Activated CD4-positive, alpha-beta T cell treated with anti-CD3 and anti-CD28 coated beads for 1 hour (primary cell): Measurements from ENCODE around the gene TRIO.

Experiments
- DNase-seq: peaks from one replicate; pipeline ENCODE4 v3.0.0-alpha.2; 2020

Gene TRIO

DNA sequence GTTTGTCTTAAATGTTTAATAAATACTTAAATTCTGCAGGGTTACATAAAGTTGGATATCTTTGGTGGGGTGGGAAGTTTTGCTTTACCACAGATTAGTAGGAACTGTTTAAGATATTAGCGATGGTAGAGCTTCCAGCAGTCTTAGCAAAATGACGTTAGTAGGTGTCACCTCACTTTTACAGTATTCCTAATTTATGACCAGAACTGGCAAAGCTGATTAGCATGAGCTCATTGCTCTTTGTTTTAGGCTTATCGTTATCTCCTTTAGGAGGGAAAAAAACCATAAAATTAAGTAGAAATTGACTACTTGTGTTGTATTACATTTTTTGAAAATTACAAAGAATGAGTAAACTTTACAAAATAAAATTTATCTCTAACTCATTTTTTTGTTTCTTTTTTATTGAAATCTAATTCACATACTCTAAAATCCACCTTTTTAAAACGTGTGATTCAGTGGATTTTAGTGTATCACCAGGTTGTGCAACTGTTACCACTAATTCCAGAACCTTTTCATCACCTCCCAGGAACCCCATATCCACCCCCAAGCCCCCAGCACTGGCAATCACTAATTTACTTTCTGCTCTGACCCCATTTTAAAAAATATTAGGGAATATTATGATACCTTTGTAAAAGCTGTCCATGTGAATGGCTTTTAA lies 129.5 kb downstream of the TRIO start:
- DNase-seq: no peak

DNA sequence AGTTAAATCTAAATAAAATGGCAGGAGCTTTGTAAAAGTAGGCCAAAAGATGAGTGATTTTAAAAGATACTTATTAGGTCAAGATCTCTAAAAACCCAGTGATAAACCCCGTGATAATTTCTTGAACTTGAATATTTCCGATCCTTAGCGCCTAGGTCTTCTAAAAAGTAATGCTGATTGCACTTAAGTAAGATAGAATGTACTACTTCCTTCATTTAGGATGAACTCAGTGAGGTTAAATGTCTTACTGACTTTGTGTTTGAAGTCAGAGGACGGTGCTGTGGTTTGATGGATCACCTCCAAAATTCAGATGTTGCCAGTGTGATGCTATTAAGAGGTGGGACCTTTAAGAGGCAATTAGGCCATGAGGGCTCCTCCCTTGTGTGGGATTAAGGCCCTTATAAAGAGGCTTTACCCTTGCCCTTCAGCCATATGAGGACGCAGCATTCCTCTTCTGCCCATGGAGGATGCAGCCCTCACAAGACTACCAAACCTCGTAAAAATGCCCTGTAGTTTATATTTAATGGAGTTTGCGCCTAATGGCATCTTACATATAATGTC lies 130.1 kb downstream of the TRIO start:
- no peak for DNase-seq

DNA sequence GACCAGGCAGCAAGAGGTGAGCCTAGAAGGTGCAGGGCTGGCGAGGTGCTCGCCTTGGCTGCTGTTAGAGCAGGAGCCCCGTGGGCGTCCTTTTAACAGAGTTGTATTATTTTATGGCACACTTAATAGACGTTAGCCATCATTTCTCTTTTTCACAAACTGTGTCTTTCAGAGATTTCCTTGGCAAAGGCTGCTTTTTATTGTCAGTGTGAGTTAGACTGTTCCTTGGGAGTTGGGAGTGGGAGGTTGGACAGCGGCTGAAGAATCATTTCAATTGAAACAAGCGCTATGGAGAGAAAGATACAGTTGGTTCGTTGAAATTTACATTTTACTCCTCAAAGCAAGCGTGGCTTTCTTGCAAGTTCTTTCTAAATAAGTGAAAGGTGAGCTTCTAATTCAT lies 133.2 kb downstream of the TRIO start:
- DNase-seq: no peak

DNA sequence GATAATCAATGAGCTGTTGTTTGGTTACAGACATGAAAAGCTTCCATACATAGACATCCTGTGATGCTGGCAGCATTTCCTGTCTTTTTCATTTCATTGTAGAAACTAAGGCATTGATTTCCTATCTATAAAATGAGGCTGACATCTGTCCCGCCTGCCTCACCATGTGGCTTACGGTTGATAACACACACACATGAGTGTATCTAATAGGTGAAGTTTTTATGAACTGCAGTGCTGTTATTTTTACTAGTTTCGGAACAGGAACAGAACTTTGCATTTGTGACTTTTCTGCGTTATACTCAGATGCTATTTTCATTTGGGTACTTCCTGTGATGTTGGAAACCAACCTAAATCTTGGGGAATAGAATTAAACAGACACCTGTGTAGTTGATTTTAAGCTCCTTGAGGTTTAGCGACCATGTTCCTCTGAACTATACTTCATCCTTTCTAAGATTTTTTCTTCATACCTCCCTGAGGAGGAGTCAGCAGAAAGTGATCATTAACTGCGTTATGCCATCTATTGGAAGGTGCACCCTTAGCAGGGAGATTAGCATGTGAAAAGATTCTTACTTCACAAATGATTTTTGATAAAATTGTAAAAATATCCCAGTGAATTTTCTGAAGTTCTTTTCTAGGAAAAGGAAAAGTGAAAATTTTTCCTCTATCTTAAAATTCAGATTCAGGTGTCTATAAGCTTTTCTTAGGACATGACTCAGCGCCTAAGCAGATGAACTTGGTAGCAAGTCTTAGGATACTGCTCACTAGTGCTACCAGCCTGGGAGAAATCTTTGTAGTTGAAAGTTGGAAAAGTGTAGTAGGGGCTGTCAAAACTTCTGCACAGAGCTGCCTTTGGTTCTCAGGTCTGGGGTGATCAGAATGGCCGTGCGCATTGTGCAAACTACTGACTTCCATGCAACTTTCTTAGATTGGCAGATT lies 134.5 kb downstream of the TRIO start:
- no peak for DNase-seq

DNA sequence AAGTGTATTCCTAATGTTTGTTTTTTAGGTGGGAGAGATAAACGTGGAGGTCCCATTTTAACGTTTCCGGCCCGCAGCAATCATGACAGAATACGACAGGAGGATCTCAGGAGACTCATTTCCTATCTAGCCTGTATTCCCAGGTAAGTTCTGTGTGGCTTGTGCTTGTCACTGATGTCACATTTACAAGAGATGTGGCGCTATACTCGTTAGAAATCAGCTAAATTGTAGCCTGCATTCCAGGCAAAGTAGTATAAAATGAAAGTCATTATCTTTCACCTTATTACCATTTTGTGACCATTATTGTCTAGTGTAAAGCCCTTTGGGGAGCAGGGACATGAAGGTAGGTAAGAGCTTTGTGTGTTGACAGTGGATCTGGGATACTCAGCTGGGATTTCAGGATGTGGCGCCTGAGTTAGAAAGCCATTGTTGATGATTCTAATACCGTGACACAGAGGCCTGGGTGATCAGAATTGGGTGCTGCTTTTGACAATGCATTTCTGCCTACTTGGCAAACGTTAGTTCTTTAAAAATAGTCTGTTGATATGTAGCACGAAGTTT lies 137.2 kb downstream of the TRIO start:
- DNase-seq: no peak

DNA sequence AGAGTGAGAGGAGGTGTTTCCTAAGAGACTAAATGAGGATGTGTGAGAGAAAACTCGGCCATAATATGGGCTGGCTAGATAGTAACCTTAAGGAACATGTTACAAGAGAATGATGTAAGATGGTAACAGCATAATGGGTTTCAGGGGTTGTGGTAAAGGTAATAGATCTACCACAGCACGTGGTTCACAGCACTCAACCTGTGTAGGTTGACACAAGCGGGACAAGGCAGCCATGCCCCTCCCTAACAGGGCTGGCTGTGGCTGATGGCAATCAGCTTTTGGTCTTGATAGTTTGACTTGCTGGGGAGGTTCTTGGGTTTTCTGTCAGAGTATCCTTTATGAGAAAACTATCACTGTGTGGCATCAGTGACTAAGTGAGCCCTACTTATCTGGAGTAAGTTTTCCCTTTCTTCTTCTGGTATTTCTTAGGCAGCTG lies 138.6 kb downstream of the TRIO start:
- no peak for DNase-seq

DNA sequence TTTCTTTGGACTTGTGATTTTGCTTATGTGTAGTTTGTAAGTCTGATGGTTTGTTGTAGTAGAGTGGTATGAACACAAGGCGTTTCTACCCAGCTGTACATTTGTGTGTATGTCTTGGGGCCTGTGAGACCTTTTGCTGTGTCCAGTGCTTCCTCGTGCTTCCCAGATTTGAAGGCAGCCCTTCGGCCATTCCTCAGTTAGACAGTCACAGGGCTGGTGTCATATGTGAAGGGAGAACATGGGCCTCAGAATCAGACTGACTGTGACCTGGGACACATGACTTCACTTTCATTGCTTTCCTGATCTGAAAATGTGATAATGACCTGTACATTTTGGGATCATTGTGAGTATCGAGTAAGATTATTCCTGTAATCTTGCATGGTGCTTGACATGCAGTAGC lies 140.0 kb downstream of the TRIO start:
- DNase-seq: no peak

DNA sequence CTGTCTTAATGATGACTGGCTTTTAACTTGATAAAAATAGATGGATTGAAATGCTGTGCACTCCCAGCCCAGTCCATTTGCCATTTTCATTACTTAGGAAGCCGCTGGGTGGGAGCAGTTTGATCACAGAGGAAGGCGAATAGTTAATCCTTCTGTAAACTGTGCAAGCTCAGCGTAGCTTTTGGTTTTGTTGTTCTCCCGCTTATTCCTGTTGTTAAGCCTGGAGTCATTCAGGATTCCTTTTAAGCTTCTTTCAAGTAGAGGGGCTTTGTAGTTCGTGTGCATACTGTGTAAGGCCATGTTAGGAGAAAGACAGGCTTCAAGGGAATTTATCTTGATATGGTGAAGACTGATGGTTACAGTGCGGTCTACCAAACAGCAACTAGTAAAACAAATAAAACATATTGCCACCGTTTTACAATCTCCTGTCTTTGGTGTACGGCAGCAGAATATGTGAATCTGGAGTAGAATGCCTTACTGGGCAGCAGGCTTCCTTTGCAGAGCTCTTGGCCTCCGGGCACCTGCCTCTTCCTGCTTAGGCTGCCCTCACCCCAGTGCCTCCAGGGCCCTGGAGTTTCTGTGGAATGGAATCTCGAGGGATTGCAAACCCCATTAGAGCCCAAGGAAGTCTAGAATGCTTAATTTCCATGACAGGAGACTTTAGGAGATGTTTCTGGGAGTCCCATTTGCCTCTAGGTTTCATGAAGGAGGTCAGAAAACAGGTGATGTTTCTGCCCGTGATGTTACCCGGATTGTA lies 141.4 kb downstream of the TRIO start:
- no peak for DNase-seq

DNA sequence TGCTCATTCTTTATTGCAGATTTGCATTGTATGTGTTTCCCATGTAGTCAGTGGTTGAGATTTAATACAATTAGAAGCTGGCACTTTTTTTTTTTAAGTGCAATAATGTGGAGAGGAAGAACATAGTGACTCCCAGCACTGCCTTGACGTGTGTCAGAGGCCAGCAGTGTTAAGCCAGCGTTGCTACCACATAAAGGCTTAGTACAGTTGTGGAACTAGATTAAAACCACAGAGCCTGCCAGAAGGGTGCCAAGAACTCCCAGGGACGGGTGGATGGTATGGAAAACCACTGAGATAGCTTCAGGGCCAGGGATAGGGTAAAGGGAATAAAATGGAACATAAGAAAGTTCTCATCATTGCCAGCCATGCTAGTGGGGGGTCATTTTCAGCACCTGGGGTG lies 142.9 kb downstream of the TRIO start:
- no peak for DNase-seq

DNA sequence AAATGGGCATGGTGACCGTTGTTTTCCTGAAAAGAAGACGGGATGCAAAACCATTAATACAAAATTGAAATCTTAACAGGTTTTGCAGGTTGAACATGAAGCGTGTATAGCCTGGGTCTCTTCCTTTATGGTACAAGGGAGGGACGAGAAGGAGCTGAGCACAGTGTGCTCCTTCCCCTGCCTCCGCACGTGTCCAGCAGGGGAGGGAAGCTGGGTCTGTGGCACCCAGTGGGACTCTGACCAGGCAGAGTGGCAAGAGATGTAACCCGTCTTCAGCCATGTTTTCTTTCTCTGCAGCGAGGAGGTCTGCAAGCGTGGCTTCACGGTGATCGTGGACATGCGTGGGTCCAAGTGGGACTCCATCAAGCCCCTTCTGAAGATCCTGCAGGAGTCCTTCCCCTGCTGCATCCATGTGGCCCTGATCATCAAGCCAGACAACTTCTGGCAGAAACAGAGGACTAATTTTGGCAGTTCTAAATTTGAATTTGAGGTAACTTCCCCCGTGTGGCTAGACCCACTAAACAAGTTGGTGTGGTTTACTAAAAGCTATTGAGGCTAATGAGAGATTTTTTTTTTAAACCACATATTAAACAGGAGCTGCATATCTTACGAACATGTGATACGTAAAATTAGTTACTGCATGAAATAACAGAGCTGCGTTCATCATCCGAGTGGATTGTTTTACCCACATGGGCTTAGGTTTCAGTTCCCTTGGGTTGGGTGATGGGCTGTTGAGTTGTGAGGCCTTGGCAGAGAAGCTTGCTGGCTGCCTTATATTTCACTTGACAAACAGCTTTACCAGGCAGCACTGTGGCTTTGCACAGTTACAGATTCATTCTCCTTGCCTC lies 143.7 kb downstream of the TRIO start:
- no peak for DNase-seq

DNA sequence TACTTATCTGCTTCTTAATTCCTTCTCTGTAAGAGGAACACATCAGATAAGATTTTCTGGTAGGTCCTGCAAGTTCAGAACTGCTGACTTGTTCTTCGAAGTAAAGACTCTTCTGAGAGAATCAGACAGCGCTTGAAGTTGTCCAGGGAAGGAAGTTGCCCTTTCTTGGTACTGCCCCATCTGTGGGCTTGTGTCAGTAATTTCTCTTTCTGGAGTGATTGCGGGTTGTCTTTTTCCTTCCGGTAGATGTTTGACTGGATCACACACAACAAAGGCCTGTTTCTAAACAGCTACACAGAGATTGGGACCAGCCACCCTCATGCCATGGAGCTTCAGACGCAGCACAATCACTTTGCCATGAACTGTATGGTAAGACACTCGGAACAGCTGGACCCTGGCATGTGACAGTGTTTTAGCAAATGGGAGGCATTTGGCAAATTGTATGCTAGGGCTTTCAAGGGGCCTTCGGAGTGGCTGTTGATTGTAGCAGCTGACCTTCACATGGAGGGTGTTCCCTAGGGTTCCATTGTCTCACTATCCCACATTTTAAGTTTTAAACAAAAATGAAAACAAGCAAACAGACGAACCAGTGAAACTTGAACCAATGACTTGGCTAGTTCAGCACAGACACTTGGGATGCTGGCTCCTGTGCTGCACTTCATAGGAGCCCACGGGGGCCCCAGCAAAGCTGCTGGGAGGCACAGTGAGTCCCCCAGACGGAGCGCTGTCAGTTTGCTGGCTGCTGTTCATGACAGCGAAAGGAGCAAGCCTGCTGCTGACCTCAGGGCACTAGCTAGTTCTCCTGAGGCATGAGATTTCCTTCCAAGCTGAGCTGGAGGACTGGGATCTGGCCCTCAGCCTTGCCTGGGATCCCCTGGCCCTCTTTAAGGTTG lies 149.9 kb downstream of the TRIO start:
- DNase-seq: no peak

DNA sequence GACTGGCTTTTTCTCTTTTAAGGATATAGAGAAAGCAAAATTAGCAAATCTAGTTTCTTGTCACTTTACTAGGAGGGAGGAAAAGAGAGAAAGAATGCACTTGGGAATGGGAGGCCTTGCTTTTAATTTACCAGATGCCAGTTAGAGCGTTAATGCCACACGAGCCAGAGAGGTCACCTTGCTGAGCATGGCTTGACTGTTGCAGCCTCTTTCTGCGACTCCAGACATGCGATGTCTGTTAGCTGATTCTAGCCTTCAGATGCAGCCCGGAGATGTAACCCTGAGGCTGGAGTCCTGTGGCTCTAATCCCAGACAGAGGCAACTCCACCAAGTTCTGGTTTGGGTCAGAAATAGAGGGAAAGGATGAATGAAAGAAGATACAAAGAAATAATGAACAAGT lies 152.5 kb downstream of the TRIO start:
- no peak for DNase-seq

DNA sequence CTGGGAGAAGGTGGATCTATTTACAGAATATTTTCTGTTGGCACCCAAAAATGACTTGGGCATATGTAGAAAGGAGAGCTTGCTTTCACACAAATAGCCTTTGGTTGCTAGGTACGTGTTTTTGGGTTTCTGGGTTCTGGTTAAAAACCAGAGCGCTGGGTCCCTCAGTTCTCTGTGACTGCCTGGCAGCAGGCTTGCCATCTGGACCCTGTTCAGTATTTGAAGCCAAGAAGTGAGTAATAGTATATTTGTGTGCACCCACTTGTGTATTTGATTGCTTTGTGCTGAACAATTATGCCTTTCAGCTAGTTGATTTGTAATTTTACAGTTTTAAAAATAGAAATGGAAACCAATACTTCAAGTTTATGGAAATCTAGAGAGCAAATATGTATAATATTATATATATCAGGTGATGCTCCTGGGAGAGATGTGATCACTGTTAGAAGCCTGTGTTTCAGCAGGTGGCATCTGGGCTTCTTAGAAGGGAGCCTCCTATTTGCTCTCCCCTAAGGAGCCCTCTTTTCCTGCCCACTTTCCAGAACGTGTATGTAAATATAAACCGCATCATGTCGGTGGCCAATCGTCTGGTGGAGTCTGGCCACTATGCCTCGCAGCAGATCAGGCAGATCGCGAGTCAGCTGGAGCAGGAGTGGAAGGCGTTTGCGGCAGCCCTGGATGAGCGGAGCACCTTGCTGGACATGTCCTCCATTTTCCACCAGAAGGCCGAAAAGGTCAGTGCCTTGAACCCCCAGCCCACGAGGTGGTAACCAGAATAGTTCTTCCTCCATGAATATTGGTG lies 153.6 kb downstream of the TRIO start:
- no peak for DNase-seq

DNA sequence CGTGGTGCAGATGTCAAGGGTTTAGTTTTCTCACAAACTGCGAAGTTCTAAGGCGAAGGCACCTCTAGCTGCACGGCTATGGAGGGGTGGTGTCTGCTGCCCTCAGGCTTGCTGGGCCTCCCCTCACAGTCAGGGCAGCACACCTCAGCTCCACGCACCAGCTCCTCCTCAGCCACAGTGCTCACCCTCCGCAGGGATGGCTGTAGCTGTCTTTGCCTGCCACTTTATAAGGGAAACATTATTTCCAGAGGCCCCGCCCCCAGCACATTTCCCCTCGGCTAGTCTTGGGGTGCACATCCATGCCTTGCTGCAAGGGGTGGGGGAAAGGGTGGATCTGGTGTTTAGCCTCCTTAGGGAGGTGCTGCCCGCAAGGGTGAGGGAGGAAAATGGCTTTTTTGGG lies 154.6 kb downstream of the TRIO start:
- no peak for DNase-seq

DNA sequence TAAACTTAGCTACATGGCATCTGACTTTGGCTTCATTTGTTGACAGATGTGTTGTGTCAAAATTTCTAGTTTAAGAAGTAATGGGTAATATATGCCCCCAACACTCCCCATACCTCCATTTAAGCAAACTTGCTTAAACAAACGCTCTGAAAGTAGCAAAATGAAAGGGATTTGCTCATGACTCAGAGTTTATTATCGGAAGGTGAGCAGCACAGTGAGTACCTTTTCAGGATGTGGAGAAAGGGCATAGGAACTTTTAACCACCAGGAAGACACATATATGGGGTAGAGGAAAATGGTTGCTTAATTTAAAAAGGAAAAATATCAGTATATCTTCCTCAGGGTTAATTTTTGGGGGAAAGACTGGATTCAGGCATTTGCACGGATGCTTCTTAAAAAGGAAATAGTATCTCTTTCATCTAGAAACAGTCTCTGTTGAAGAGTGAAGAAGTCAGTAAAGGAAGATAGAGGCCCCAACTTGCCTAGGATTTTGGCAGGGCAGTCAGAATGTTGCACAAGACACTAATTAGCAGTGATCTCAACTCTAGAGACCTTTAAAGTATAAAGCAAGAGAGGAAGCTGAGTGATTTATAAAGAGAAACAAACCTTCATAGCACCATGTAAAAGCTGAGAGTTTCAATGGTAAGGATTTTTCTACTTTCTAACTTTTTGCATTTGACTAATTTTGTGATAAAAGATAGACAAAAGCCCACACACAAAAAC lies 155.1 kb downstream of the TRIO start:
- DNase-seq: no peak

DNA sequence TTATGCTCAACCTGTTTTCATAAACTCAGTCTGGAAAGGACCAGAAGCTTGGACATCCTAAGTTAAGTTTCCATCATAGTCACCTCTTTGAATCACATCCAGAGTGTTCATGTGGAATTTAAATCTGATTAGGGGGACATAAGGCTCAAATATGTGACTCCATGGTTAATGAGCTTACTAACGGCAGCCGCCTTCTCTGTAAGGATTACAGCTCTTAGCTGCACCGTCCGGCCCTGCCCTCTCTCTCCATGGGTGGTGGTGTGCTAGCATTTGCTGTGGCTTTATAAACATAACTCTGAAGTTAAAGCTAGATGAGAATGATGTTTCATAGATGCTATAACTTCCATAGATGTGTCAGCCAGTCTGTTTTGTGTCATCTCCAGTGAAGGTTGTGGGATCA lies 156.5 kb downstream of the TRIO start:
- no peak for DNase-seq

DNA sequence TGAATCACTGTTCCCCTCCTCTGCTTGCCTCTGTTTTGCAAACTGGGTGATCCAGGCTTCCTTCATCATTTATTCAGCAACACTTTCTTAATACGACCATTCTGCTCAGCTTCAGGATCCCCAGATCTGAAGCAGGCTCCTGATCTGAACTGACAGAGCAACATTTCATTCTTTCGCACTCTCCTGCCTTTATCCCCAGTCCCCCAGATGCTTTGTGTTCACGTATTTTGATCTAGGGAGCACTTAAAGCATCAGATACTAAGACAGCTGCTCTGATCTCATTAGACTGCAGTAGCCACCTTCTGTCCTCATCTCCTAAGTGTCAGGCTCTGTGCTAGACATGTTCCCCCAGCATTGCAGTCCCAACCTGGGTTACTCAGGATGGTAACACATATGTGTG lies 158.0 kb downstream of the TRIO start:
- no peak for DNase-seq

DNA sequence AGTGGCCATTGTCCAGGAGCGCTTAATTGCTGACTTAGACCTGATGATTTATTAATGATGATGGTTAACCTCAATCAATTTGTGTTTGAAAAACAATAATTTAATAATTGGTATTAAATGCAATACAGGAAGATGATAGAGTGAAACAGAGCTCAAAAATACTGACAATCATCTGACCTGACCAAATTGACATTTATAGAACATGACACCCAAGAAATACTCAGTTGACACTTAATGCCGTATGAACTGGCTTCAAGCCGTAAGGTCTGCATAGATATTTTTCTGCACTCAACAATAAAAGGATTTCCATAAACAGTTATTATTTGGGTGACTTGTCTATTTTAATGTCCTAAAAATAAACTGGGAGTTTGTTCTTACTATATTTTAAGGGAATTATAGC lies 159.2 kb downstream of the TRIO start:
- no peak for DNase-seq

DNA sequence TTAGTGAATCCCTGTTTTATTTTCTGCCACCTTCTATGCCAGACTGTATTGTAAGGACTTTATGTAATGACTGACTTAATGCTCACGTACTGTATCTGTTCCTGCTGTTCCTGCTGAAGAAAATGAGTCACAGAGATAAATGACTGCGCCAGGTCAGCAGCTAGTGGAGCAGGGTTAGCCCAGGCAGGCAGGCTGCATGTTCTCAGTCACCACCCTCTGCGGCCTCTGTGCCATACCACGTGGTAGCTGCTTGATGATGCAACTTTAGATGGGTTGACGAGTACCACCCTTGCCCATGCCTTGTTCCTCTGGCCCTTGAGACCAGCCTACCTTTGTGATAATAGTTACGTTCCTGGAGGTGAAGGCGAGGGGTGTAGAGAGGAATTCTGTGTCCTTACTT lies 161.9 kb downstream of the TRIO start:
- DNase-seq: no peak
